Hepatocyte (in vitro differentiated cells): Measurements from ENCODE around the gene NPL.

Experiments
- EZH2 ChIP-seq: fragments of 200-600 bp; sonication (generic); IDR thresholded peaks from 2 replicates; pipeline ENCODE4 v1.6.1; 2016; ENCODE audit warnings: antibody characterized with exemption, mild to moderate bottlenecking, borderline replicate concordance
- EZH2phosphoT487 ChIP-seq: fragments of 200-600 bp; sonication (generic); IDR thresholded peaks from one replicate; pipeline ENCODE4 v1.6.1; 2018; ENCODE audit warnings: antibody characterized with exemption, mild to moderate bottlenecking, low read depth, moderate library complexity; ENCODE audit not compliant: unreplicated experiment, severe bottlenecking
- TF ChIP-seq, protein P1 (sequence below): fragments of 200-600 bp; sonication (generic); IDR thresholded peaks from 2 replicates; pipeline ENCODE4 v1.5.1; 2016; ENCODE audit warnings: antibody characterized with exemption, mild to moderate bottlenecking; ENCODE audit not compliant: poor library complexity

- TF ChIP-seq, protein P1, sequence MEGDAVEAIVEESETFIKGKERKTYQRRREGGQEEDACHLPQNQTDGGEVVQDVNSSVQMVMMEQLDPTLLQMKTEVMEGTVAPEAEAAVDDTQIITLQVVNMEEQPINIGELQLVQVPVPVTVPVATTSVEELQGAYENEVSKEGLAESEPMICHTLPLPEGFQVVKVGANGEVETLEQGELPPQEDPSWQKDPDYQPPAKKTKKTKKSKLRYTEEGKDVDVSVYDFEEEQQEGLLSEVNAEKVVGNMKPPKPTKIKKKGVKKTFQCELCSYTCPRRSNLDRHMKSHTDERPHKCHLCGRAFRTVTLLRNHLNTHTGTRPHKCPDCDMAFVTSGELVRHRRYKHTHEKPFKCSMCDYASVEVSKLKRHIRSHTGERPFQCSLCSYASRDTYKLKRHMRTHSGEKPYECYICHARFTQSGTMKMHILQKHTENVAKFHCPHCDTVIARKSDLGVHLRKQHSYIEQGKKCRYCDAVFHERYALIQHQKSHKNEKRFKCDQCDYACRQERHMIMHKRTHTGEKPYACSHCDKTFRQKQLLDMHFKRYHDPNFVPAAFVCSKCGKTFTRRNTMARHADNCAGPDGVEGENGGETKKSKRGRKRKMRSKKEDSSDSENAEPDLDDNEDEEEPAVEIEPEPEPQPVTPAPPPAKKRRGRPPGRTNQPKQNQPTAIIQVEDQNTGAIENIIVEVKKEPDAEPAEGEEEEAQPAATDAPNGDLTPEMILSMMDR: peak; percentile 16
- TF ChIP-seq EZH2 (no peak), EZH2phosphoT487 (no peak)
Observed at GRCh38 chr1:182783068-182783467, 6.5 kb upstream of the NPL start.
